CD4-positive, alpha-beta memory T cell (primary cell): ENCODE measurements around the gene ATG10. TPM values are rescaled to one million over a fixed set of nuclear protein-coding genes. Genes with fewer than 3 reads are reported as not detected.

Experiments
- CTCF ChIA-PET: fragments of 350-600 bp; sonication (Branson Sonifier 250); formaldehyde crosslinking; loops from one replicate; lab custom pipeline; 2021; ENCODE audit warnings: inconsistent platforms; ENCODE audit not compliant: partially characterized antibody; lab: Charles Lee
- POLR2A ChIA-PET: fragments of 350-600 bp; sonication (Branson Sonifier 250); formaldehyde crosslinking; loops from one replicate; lab custom pipeline; 2021; ENCODE audit not compliant: partially characterized antibody; lab: Charles Lee
- DNase-seq, 5 donors: peaks; one replicate each; pipeline versions ENCODE4 v3.0.0 to v3.0.0-alpha.2; 2020 to 2022; ENCODE audit warnings: mixed read lengths in 1 of 5
- H3K27ac ChIP-seq: one replicate; pipeline ENCODE4 v1.7.0; 2013; ENCODE audit warnings: low read depth, low read length
- H3K27me3 ChIP-seq: 2 replicates; pipeline ENCODE4 v1.7.0; 2013; ENCODE audit warnings: mild to moderate bottlenecking, low read length, moderate library complexity; ENCODE audit not compliant: insufficient read depth
- H3K36me3 ChIP-seq: 2 replicates; pipeline ENCODE4 v1.7.0; 2013; ENCODE audit warnings: mild to moderate bottlenecking, low read length, moderate library complexity; ENCODE audit not compliant: insufficient read depth
- H3K4me1 ChIP-seq: 2 replicates; pipeline ENCODE4 v1.7.0; 2013; ENCODE audit warnings: mild to moderate bottlenecking, low read length, moderate library complexity; ENCODE audit not compliant: insufficient read depth
- H3K4me3 ChIP-seq, 2 donors: one replicate each; pipeline ENCODE4 v1.7.0; 2013; ENCODE audit warnings: low read length in 2 of 2, mild to moderate bottlenecking in 1 of 2
- H3K9me3 ChIP-seq, 2 donors: one replicate each; pipeline ENCODE4 v1.7.0; 2013; ENCODE audit warnings: low read length in 2 of 2, control low read depth in 1 of 2; ENCODE audit not compliant: control insufficient read depth in 1 of 2
- H3K27ac Mint-ChIP-seq, 7 donors: one replicate each; pipeline ENCODE4 v1.8.0; 2020 to 2021; ENCODE audit warnings: mixed read lengths in 7 of 7, mild to moderate bottlenecking in 6 of 7, inconsistent platforms in 3 of 7, moderate library complexity in 3 of 7
- H3K27me3 Mint-ChIP-seq, 2 donors: one replicate each; pipeline ENCODE4 v1.8.0; 2020 to 2021; ENCODE audit warnings: mixed read lengths in 2 of 2
- H3K36me3 Mint-ChIP-seq, 2 donors: one replicate each; pipeline ENCODE4 v1.8.0; 2020 to 2021; ENCODE audit warnings: mixed read lengths in 2 of 2, inconsistent platforms in 1 of 2, mild to moderate bottlenecking in 1 of 2
- H3K4me1 Mint-ChIP-seq, 4 donors: one replicate each; pipeline ENCODE4 v1.8.0; 2020 to 2021; ENCODE audit warnings: mixed read lengths in 4 of 4, mild to moderate bottlenecking in 1 of 4
- H3K4me3 Mint-ChIP-seq, 8 donors: one replicate each; pipeline ENCODE4 v1.8.0; 2020 to 2021; ENCODE audit warnings: mixed read lengths in 8 of 8, mild to moderate bottlenecking in 7 of 8, moderate library complexity in 6 of 8, inconsistent platforms in 3 of 8
- H3K9me3 Mint-ChIP-seq, 8 donors: one replicate each; pipeline ENCODE4 v1.8.0; 2020 to 2021; ENCODE audit warnings: mixed read lengths in 8 of 8, mild to moderate bottlenecking in 5 of 8, inconsistent platforms in 3 of 8, moderate library complexity in 1 of 8
- intact Hi-C: fragments of 100-400 bp; cut with micrococcal nuclease; formaldehyde crosslinking; loops from one replicate; pipeline ENCODE4 v1.15.1; 2023
- polyA plus RNA-seq, 2 donors: library from polyadenylated mRNA; unstranded; fragments of 300-500 nt; fragmentation: Illumina TruSeq; gene quantifications; one replicate each; pipeline ENCODE4 v1.2.3, GENCODE V29; 2021
- total RNA-seq, 2 experiments: library from RNA; stranded (reverse); gene quantifications; one replicate each; pipeline ENCODE4 v1.2.3, GENCODE V29; 2021

The ATG10 gene
- total RNA-seq = 1 to 10 TPM; 7.5 to 7.9 TPM
- polyA plus RNA-seq = 10 to 100 TPM in 1 of 2 donors, 1 to 10 TPM in 1; 7.3 to 10.5 TPM

GRCh38 chr5:81971712-81972491 lies at the start of gene ATG10:
ATG10 (plus strand) TSS chr5:81972023; CDS start chr5:81987571, 15,548 bp downstream.
- H3K27me3 ChIP-seq = no peaks in the 10 kb centered on the region
- peak within 1 kb of the TSS; percentile 88 to 94 for H3K4me3 ChIP-seq
- H3K27ac Mint-ChIP-seq = peak within 1 kb of the TSS; percentile 96 to 100 (median 99)
- intact Hi-C loops = loop anchor here (1.0 to 10.0 kb wide), 7 partner anchors 121 to 1565 kb away; partner anchors contain the start of genes RPS23, SSBP2, TMEM167A and XRCC4
- peaks cover 0 to 6% of the 10 kb centered on the region in 2 donors for H3K36me3 Mint-ChIP-seq
- no peaks in the 10 kb centered on the region for H3K27me3 Mint-ChIP-seq
- ChIA-PET CTCF (interaction anchor here (1.0 kb wide), 1 partner anchor 194 kb away, joined by 3 read pairs; no protein-coding TSS in a partner anchor), POLR2A (interaction anchor here (0.6 to 2.4 kb wide), 6 partner anchors 110 to 670 kb away, joined by 3 to 38 read pairs (median 4); partner anchors contain the start of genes RPS23, SSBP2 and ZCCHC9)
- DNase-seq = peak; percentile 80 to 88 (median 86)
- no peaks in the 10 kb centered on the region for H3K9me3 ChIP-seq
- no peaks in the 10 kb centered on the region for H3K36me3 ChIP-seq
- H3K9me3 Mint-ChIP-seq = no peaks in the 10 kb centered on the region
- peaks cover 24% of the 10 kb centered on the region for H3K4me1 ChIP-seq
- H3K4me1 Mint-ChIP-seq = peaks cover 8 to 31% (median 22%) of the 10 kb centered on the region in 4 donors
- H3K27ac ChIP-seq = peak within 1 kb of the TSS; percentile 93
- peak within 1 kb of the TSS; percentile 87 to 100 (median 98) for H3K4me3 Mint-ChIP-seq

GRCh38 chr5:81922854-81923279 lies 49.0 kb upstream of the ATG10 start:
- H3K4me1 Mint-ChIP-seq = no peaks in the 10 kb centered on the region

GRCh38 chr5:81924442-81924841 lies 47.4 kb upstream of the ATG10 start:
- ChIA-PET POLR2A (no interaction called here), CTCF (no interaction called here)
- H3K4me3 Mint-ChIP-seq = no peak overlapping the region
- H3K27ac Mint-ChIP-seq = no peak overlapping the region
- Histone ChIP-seq H3K36me3 (no peaks in the 10 kb centered on the region), H3K27ac (no peak overlapping the region), H3K4me3 (no peak overlapping the region), H3K9me3 (no peaks in the 10 kb centered on the region), H3K4me1 (no peaks in the 10 kb centered on the region), H3K27me3 (no peaks in the 10 kb centered on the region)
- no peak for DNase-seq
- peaks cover 0 to 8% (median 3%) of the 10 kb centered on the region in 8 donors for H3K9me3 Mint-ChIP-seq
- no peaks in the 10 kb centered on the region for H3K4me1 Mint-ChIP-seq
- intact Hi-C loops = no loop called here
- H3K27me3 Mint-ChIP-seq = peaks cover 11% of the 10 kb centered on the region in 2 donors
- H3K36me3 Mint-ChIP-seq = no peaks in the 10 kb centered on the region

More at GRCh38 chr5:81922854-81923279, 49.0 kb upstream of the ATG10 start:
- ChIA-PET POLR2A (no interaction called here), CTCF (no interaction called here)
- H3K4me3 Mint-ChIP-seq = no peak overlapping the region
- H3K9me3 Mint-ChIP-seq = peaks cover under 1 to 3% (median 3%) of the 10 kb centered on the region in 8 donors
- DNase-seq = no peak
- H3K4me3 ChIP-seq = no peak overlapping the region
- peaks cover 11% of the 10 kb centered on the region in 2 donors for H3K27me3 Mint-ChIP-seq
- H3K36me3 ChIP-seq = no peaks in the 10 kb centered on the region
- H3K27ac Mint-ChIP-seq = no peak overlapping the region
- no peaks in the 10 kb centered on the region for H3K4me1 ChIP-seq
- no peaks in the 10 kb centered on the region for H3K9me3 ChIP-seq
- H3K36me3 Mint-ChIP-seq = no peaks in the 10 kb centered on the region
- H3K27ac ChIP-seq = no peak overlapping the region
- intact Hi-C loops = no loop called here
- no peaks in the 10 kb centered on the region for H3K27me3 ChIP-seq

- Histone ChIP-seq H3K27me3 (no peaks in the 10 kb centered on the region), H3K27ac (no peak overlapping the region), H3K4me3 (no peak overlapping the region), H3K9me3 (no peaks in the 10 kb centered on the region), H3K4me1 (no peaks in the 10 kb centered on the region), H3K36me3 (no peaks in the 10 kb centered on the region)
- Mint-ChIP-seq H3K27ac (no peak overlapping the region), H3K4me3 (no peak overlapping the region), H3K4me1 (no peaks in the 10 kb centered on the region), H3K27me3 (peaks cover 11% of the 10 kb centered on the region in 2 donors), H3K36me3 (no peaks in the 10 kb centered on the region), H3K9me3 (peaks cover 0 to 8% (median 3%) of the 10 kb centered on the region in 8 donors)
- ChIA-PET CTCF (no interaction called here), POLR2A (no interaction called here)
- intact Hi-C loops = no loop called here
- no peak for DNase-seq
Observed at GRCh38 chr5:81925009-81925408, 46.8 kb upstream of the ATG10 start.

GRCh38 chr5:81925981-81926380 lies 45.8 kb upstream of the ATG10 start:
- DNase-seq = no peak
- Histone ChIP-seq H3K4me1 (no peaks in the 10 kb centered on the region), H3K9me3 (no peaks in the 10 kb centered on the region), H3K36me3 (no peaks in the 10 kb centered on the region), H3K27me3 (no peaks in the 10 kb centered on the region), H3K27ac (no peak overlapping the region), H3K4me3 (no peak overlapping the region)
- no peak overlapping the region for H3K27ac Mint-ChIP-seq
- intact Hi-C loops = no loop called here
- peaks cover 0 to 8% (median 3%) of the 10 kb centered on the region in 8 donors for H3K9me3 Mint-ChIP-seq
- CTCF ChIA-PET = no interaction called here
- H3K27me3 Mint-ChIP-seq = peaks cover 11% of the 10 kb centered on the region in 2 donors
- POLR2A ChIA-PET = no interaction called here
- no peaks in the 10 kb centered on the region for H3K4me1 Mint-ChIP-seq
- no peaks in the 10 kb centered on the region for H3K36me3 Mint-ChIP-seq
- no peak overlapping the region for H3K4me3 Mint-ChIP-seq

GRCh38 chr5:81936066-81936465 lies 35.8 kb upstream of the ATG10 start:
- ChIA-PET POLR2A (no interaction called here), CTCF (no interaction called here)
- no peaks in the 10 kb centered on the region for H3K27me3 Mint-ChIP-seq

GRCh38 chr5:81936750-81937149 lies 35.1 kb upstream of the ATG10 start:
- peaks cover 0 to 10% (median 6%) of the 10 kb centered on the region in 8 donors for H3K9me3 Mint-ChIP-seq
- DNase-seq = no peak
- no peak overlapping the region for H3K27ac Mint-ChIP-seq

More at GRCh38 chr5:81936066-81936465, 35.8 kb upstream of the ATG10 start:
- no peaks in the 10 kb centered on the region for H3K9me3 ChIP-seq
- H3K36me3 Mint-ChIP-seq = peaks cover 0 to 3% of the 10 kb centered on the region in 2 donors
- no peak for DNase-seq
- intact Hi-C loops = no loop called here
- H3K27ac ChIP-seq = no peak overlapping the region
- H3K27me3 ChIP-seq = no peaks in the 10 kb centered on the region
- peaks cover 0 to 4% (median 2%) of the 10 kb centered on the region in 8 donors for H3K9me3 Mint-ChIP-seq
- H3K4me3 Mint-ChIP-seq = no peak overlapping the region
- no peaks in the 10 kb centered on the region for H3K36me3 ChIP-seq
- H3K4me1 ChIP-seq = no peaks in the 10 kb centered on the region
- H3K4me1 Mint-ChIP-seq = no peaks in the 10 kb centered on the region
- no peak overlapping the region for H3K27ac Mint-ChIP-seq
- H3K4me3 ChIP-seq = no peak overlapping the region

More at GRCh38 chr5:81936750-81937149, 35.1 kb upstream of the ATG10 start:
- Mint-ChIP-seq H3K4me3 (no peak overlapping the region), H3K4me1 (no peaks in the 10 kb centered on the region), H3K27me3 (no peaks in the 10 kb centered on the region), H3K36me3 (peaks cover 0 to 8% of the 10 kb centered on the region in 2 donors)
- H3K4me1 ChIP-seq = no peaks in the 10 kb centered on the region
- ChIA-PET POLR2A (no interaction called here), CTCF (no interaction called here)
- H3K27ac ChIP-seq = no peak overlapping the region
- no peaks in the 10 kb centered on the region for H3K36me3 ChIP-seq
- H3K27me3 ChIP-seq = no peaks in the 10 kb centered on the region
- H3K9me3 ChIP-seq = no peaks in the 10 kb centered on the region
- intact Hi-C loops = no loop called here
- H3K4me3 ChIP-seq = no peak overlapping the region
